NCI-H128 (cell line): ENCODE measurements around the gene ST3GAL3.
"Not testable (repeated sequence)": the region's sequence is repeated elsewhere in the genome, so short reads cannot be mapped to it uniquely, and the experiment has no call there.

Experiments used
- DNase-seq: peaks from one replicate; lab custom pipeline; 2025; ENCODE audit not compliant: unreplicated experiment; lab: John Stamatoyannopoulos, UW

The ST3GAL3 gene

DNA sequence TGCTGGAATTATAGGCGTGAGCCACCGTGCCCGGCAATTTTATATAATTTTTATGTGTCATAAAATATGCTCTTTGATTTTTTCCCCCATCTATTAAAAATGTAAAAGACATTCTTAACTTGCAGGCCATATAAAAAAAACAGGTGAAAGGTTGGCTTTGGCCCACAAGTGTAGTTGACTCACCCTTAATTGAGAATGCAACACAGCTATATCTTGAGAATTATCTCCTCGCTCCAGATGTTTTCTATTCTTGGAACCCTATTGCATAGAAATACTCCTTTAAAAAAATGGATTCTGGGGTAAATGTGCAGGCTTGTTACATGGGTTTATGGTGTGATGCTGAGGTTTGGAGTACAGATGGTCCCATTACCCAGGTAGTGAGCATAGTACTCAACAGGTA, 112.0 kb downstream of the ST3GAL3 start:
- DNase-seq, result no peak

DNA sequence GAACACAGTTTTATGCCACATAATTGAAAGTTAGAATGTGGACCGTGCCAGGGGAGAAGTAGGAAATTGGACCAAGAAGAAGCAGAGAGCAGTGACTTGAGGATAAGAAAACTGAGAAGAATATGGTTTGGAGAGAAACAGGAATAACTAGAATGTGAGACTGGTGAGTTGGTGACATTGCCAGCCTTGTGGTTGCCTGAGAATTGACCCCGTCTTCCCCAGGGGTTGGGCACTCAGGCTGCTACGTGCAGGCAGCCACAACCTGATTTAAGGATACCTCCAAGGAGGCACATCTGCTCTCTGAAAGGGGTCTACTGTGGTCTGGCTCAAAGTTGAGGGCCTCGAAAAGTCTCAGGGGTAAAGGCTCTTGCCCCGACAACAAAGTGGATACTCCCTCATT, 114.1 kb downstream of the ST3GAL3 start:
- DNase-seq, result no peak

DNA sequence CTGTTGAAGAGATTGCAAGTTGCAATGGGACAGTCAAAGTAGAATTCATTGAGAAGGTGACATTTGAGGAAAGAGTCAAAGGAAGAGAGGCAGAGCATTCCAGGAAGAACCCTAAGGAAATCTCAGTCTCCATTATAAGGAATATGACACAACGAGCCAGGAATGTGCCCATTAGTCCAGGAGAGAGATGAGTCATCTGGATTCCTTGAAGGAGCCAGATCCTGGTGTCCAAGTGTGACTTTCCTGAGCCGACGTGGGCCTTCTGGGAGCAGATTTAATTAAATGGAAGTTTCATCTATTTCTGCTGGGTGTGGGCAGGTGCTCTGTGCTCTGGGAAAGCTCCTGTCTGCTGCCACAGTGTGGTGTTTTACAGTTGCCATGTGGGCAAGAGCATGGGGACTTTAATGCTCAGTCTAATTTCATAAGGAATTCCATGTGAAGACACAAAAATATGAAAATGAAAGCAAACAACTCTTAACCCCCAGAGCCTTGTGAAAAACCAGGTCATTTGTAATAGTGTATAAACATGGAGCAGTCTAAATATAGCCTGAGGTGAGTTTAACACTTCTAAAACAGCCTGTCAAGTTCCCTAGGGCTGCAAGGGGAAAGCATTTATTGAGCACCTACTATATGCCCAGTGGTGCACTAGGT, 114.8 kb downstream of the ST3GAL3 start:
- DNase-seq, result no peak

DNA sequence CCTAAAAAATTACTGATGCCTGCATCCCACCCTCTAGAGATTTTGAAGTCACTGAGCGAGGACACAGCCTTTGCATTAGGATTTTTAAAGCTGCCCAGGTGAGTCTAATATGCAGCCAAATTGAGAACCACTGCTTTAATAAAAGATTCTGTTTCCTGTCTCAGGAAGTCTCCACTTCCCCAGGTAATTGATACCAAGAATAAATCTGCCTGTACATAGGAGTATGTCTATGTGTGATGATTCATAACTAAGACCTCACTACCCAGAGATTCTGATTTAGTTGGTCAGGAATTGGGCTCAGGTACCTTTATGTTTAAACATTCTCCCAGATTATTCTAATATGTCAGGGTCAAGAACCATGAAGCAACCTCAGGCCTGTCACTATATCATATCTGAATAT, 117.5 kb downstream of the ST3GAL3 start:
- DNase-seq, result no peak

DNA sequence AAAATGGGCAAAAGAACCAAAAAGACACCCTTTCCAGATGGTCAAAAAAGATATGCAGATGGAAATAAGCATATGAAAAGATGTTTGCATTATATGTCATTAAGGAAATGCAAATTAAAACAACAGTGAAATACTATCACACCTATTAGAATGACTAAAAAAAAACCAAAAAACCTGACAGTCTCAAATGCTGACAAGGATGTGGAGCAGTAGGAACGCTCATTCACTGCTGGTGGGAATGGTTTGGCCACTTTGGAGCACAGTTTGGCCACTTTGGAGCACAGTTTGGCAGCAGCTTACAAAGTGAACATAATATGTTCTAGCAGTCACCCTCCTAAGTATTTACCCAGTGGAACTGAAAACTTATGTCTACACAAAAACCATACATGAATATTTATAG, 121.2 kb downstream of the ST3GAL3 start:
- DNase-seq, result no peak

DNA sequence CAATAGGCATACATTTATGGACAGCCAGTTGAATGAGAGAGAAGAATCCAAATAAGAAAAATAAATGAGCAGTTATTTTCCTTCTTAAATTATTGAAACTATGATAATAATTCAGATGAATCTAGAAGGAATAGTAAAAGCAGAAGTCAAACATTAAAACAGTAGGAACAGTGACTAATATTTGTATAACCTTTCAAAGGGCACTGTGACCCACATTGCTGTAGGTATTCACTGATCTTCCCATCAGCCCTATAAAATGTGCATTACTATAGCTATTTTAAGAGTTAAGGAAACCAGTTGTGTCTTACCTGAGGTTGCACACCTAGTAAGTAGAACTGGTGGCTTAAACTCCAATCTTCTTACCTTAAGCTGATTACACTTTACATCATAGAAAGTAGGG, 123.5 kb downstream of the ST3GAL3 start:
- DNase-seq, result no peak

DNA sequence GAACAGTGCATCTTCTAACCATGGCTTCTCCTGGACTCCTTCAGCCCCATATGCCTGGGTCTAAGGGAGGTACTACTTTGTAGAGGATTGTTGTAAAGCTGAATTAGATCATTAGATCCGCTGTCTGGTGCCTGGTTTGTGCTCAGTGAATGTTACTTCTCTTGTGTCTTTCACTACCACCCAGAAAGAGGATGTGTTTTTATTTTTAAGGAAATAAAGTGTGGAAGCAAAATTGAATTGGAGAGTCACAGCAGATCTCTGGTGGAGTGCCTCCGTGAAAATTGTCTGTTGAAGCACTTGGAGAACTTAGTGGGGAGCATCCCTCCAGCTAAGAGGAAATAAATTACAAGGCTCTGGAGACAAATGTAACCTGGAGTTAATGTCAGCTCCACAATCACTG, 124.5 kb downstream of the ST3GAL3 start:
- no peak for DNase-seq

DNA sequence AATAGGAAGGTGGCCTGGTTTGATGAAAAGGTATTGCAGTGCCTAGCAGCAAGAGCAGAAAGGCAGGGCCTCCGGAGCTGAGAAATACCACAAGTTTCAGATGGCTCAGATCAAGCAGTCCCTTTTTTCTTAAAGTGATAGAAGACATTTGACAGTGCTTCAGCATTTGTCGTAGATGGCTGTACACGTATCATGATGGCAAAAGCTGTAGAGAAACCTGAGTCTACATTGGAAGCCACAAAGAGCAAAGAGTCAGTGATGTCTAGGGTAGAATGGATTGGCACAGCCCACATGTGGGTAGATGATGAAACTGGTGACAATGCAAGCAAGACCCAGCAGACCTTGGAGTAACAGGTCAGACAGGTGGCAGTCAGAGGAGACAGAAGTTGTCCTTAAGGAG, 124.9 kb downstream of the ST3GAL3 start:
- no peak for DNase-seq

DNA sequence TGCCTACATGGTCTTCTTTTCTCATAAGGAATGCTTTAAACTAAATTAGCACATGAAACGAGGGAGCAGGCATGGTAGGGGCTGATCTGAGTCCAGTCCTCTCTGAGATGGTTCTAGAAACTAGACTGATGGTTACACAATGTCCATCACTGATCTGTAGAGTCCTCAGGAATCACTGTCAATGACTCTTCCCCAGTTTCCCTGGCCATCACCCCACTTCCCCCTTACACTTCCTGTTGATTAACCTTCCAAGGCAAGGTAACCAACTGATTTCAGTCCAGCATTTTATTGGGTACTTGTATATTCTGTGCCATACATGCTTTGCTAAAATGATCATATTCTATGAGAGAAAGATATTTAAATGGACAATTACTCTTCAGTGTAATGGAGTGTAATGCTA, 125.7 kb downstream of the ST3GAL3 start:
- DNase-seq, result no peak

DNA sequence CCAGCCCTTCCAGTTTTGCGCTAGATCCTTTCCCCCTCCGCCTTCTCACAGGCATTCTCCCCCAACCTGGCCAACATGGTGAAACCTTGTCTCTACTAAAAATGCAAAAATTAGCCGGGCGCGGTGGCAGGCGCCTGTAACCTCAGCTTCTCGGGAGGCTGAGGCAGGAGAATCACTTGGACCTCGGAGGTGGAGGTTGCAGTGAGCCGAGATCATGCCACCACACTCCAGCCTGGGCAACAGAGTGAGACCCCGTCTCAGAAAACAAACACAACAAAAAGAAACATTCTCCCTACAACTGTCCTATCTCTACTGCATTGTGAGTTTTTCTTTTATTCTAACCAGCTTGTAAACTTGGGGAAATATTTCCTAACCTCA, 126.6 kb downstream of the ST3GAL3 start:
- DNase-seq, result not testable (repeated sequence)

DNA sequence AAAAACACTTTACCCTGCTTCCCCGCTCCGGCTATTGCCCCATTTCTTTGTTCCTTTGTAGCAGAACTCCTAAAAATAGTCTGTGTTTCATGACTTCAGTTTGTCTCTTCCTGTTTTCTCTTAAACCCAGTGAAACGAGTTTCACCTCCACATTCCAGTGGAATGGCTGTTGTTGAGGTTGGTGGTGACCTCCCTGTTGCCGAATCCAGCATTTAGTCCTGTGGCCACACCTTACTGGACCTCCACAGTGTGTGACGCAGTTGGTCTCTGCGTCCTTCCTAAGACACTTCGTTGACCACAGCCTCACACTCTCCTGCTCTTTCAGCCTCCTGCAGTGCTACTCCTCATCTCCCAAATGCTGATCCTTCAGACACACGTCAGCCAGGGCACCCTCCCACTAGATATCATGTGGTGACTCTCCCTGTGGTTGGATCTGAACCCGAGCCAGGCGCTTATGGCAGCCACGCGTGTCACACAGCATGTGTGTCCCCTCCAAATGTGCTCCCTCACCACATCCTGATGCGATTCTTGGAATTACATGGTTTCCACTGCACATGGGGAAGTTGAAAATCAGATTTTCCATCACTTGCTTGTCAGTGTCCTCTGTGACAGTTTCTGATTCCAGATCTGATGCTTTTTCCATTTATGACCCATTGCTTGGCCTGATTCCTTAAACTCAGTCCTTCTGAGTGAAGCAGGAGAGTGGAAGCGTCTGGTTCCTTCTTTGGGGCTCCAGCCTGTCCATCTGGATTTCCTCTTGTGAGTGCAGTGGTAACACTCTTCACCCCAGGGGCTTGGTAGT, 127.1 kb downstream of the ST3GAL3 start:
- DNase-seq, result no peak

DNA sequence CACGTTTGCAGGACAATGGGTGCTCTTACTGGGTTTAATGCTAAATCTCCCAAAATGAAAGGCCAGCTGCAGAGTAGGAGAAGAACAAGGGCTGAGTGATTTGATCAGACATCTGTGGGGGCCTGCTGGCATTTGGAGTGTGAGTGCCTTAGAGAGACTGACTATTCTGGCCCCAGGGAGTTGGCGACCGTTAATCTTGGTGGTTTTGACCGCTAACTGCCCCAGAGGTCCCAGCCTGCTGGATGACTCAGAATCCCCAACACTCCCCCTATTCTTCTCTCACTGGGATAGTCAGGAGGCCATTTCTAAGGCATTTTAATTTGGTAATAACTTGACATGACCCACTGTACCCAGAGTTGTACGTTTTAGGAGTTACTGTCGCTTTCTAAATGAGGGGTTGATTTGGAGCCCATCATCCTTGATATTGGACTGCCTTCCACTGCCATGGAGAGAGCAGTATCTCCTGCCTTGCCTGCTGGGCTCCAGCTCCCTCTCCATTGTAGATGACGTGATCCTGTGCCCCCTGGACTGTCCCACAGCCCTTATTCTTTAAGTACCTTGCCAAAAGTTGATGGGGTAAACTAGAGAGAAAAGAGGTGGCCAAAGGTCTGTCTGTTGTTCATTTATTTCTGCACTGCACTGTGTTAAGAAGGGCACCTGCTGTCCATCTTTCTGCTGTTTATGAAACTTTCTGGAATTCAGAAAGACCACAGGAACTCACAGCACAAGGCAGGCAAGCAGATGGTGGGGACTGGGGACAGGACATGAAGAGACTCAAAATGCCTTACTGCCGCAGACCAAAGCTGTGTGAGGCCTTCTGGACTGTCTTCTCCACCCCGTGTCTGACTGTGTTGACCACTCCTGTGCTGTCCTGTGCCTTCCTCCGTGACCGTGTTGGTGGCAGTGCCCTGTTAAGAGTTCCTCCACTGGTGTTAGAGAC, 128.0 kb downstream of the ST3GAL3 start:
- DNase-seq, result no peak

DNA sequence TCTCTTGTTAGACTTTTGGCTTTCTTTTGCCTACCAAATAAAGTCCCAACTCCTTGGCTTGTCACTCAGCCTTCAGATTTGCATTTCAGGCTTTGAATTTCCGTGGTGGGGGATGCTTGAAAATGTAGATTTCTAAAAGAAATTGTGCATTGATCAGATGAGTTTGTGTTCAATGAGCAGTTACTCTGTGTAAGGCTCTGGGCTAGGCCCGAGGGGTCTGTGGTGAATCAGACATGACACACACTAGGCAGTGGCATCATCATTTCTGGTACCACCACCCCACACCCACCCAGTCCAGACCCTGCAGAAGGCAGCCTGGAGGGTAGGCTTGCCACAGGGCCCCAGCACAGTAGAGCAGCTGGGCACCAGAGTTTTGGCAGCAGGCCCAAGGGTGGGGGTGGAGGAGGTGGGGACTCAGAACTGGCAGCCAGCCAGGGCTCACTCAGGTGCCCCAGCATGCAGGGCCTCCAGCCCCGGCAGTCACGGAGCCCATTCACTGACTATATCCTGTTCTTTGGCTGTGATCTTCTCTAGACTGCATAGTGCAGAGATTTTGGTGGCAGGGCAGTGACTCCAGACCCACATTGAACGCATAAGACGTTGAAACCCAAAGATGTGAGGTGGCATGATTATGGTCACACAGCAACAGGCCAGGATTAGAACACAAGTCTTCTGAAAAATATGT, 129.1 kb downstream of the ST3GAL3 start:
- peak; percentile 97 for DNase-seq

DNA sequence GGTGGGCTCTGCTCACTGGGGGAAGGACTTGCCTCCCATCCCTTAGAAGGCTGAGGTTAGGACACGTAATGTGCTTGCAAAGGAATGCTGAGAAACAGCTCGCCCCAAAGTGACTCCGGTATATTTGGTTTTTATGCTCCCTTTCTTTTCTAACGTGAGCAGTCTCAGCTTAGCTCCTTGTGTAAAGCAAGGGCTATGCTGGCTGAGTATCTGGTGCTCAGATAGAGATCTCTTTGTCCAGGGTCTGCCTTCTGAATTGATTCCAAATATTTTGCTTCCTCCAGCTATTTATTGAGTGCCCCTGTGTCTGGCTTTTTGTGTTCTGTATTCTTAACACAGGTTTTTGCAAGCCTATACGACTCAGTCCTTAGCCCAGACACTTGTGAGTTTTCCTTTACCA, 131.7 kb downstream of the ST3GAL3 start:
- DNase-seq, result no peak

DNA sequence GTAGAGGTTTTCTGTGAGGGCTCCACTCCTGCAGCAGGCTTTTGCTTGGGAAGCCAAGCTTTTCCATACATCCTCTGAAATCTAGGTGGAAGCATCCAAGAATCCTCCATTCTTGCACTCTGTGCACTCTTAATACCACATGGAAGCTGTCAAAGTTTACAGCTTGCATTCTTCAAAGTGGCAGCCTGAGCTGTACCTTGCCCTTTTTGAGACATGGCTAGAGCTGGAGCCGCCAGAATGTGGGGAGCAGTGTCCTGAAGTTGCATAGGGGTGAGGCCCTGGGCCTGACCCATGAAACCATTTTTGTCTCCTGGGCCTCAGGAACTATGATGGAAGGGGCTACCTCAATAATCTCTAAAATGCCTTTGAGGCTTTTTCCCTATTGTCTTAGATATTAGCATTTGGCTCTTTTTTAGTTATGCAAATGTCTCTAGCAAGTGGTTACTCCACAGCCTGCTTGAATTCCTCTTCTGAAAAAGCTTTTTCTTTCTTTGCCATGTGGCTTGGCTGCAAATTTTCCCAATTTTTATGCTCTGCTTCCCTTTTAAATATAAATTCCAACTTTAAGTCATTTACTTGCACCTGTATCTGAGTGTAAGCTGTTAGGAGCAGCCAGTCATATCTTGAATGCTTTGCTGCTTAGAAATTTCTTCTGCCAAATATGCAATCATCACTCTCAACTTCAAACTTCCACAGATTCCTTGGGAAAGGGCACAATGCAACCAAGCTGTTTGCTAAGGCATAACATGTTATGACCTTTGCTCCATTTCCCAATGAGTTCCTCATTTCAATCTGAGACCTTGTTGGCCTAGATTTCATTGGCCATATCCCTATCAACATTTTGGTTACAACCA, 134.2 kb downstream of the ST3GAL3 start:
- no peak for DNase-seq

DNA sequence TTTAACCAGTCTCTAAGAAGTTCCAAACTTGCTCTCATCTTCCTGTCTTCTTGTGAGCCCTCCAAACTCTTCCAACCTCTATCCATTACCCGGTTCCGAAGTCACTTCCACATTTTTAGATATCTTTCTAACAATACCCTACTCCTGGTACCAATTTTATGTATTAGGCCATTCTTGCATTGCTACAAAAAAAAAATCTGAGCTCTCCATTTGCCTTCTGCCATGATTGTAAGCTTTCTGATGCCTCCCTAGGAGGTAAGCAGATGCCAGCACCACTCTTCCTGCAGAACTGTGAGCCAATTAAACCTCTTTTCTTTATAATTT, 134.8 kb downstream of the ST3GAL3 start:
- no peak for DNase-seq

DNA sequence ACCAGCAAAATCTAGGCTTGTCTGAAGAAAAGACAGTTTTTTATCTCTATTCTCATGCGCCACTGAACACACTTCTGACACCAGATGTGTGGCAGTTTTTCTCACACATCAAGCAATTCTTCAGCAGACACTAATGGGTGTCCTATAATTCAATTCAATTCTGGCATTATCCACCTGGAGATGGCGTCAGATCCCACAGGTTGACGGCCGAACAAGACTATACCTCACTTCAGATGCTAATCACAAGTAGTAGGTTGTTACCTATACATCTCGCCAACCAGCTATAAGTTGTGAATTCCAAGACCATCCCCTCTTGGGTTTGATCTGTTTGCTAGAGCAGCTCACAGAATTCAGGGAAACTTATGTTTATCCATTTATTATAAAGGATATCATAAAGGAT, 136.3 kb downstream of the ST3GAL3 start:
- DNase-seq, result no peak

DNA sequence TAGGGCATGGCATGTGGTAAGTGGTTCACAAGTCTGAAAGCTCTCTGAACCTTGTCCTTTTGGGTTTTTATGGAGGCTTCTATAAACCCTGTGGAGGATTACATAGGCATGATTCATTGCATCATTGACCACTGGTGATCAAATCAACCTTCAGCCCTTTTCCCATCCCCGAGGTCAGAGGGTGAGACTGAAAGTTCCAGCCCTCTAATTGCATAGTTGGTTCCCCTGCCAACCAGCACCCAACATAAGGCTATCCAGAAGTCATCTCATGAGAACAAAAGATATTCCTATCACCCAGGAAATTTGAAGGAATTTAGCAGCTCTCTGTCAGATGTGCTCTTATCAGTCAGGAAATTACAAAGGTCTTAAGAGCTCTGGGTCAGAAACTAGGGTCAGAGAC, 136.8 kb downstream of the ST3GAL3 start:
- no peak for DNase-seq

DNA sequence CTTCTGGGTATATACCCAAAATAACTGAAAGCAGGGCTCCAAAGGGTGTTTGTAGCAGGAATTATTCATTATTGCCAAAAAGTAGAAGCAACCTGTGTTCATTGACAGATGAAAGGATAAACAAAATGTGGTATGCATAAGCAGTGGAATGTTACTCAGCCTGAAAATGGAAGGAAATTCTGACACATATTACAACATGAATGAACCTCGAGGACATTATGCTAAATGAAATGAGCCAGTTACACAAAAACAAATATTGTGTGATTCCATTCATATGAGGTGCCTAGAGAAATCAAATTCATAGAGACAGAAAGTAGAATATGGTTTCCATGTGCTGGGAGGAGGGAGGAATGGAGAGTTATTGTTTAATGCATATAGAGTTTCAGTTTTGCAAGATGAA, 140.0 kb downstream of the ST3GAL3 start:
- no peak for DNase-seq

DNA sequence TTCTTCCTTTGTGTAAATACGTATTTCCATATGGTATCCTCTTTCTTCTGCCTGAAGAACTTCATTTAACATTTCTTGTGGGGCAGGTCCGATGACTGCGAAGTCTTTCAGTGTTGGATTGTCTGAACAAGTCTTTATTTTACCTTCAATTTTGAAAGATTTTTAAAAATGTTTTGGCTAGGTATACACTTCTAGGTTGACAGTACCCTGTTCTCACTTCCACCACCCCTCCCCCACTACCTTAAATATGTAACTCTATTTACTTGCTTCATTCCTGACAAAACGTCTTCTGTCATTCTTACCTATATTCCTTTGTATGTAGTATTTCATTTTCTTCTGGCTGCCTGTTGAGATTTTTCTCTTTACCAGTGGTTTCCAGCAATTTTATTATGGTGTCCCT, 140.5 kb downstream of the ST3GAL3 start:
- DNase-seq, result no peak
